IPS-NIHi11 (cell line): ENCODE data around the gene XYLT2.
"Not testable (repeated sequence)": the region's sequence is repeated elsewhere in the genome, so short reads cannot be mapped to it uniquely, and the experiment has no call there.

ENCODE experiments used
- DNase-seq: peaks from one replicate; pipeline ENCODE4 v3.0.0; 2012; ENCODE audit warnings: mixed read lengths, low spot score

Gene XYLT2

GRCh38 chr17:50389534-50389933, 43.6 kb downstream of the XYLT2 start:
- DNase-seq: no peak

- no peak for DNase-seq
Measured at GRCh38 chr17:50392621-50393020, 46.7 kb downstream of the XYLT2 start.

GRCh38 chr17:50393700-50394099, 47.8 kb downstream of the XYLT2 start:
- no peak for DNase-seq

- DNase-seq: no peak
Measured at GRCh38 chr17:50394711-50395110, 48.8 kb downstream of the XYLT2 start.

GRCh38 chr17:50396261-50397110, 50.6 kb downstream of the XYLT2 start:
- DNase-seq: peak; percentile 20

- DNase-seq: peak; percentile 95
Measured at GRCh38 chr17:50397111-50397918, 51.4 kb downstream of the XYLT2 start, which contains the start of gene LRRC59. TSS of gene LRRC59 (minus strand) at chr17:50397523. CDS start at chr17:50397317, 206 bp downstream.

GRCh38 chr17:50397919-50398285, 52.0 kb downstream of the XYLT2 start:
- DNase-seq: peak; percentile 23

- DNase-seq: not testable (repeated sequence)
Measured at GRCh38 chr17:50398672-50399071, 52.7 kb downstream of the XYLT2 start.

GRCh38 chr17:50399591-50399990, 53.7 kb downstream of the XYLT2 start:
- not testable (repeated sequence) for DNase-seq

- DNase-seq: not testable (repeated sequence)
Measured at GRCh38 chr17:50405351-50405750, 59.4 kb downstream of the XYLT2 start.

- no peak for DNase-seq
Measured at GRCh38 chr17:50406578-50406977, 60.7 kb downstream of the XYLT2 start.

GRCh38 chr17:50407921-50408320, 62.0 kb downstream of the XYLT2 start:
- DNase-seq: no peak
